Measurements from ENCODE around the gene FCER1A. TPM values are rescaled to one million over a fixed set of nuclear protein-coding genes. Genes with fewer than 3 reads are reported as not detected.

The FCER1A gene
- polyA plus RNA-seq (2012; ENCODE audit: insufficient read length, low read depth) = not detected

GRCh38 chr1:159302095-159302494 is at the start of gene FCER1A:
FCER1A (plus strand) TSS chr1:159302336; CDS start chr1:159302365, 29 bp downstream.
- TF ChIP-seq TAF1 (IDR thresholded peaks at IDR 0.05; ENCODE audit: borderline replicate concordance, insufficient read depth, low read length) (no peak), SIN3A (IDR thresholded peaks at IDR 0.05; ENCODE audit: borderline replicate concordance, insufficient read depth, low read length) (no peak), FOXP2 (optimal IDR thresholded peaks at IDR 0.05; ENCODE audit: borderline replicate concordance, extremely low read depth, extremely low read length, insufficient read depth) (no peak), REST (IDR thresholded peaks at IDR 0.05; ENCODE audit: insufficient read depth in 1 of 2, low read depth in 2 of 2, low read length in 2 of 2) (no peak), POLR2AphosphoS5 (IDR thresholded peaks at IDR 0.05; ENCODE audit: low read depth, low read length) (no peak)

- TF ChIP-seq REST (IDR thresholded peaks at IDR 0.05; ENCODE audit: insufficient read depth in 1 of 2, low read depth in 2 of 2, low read length in 2 of 2) (no peak), SIN3A (IDR thresholded peaks at IDR 0.05; ENCODE audit: borderline replicate concordance, insufficient read depth, low read length) (no peak), FOXP2 (optimal IDR thresholded peaks at IDR 0.05; ENCODE audit: borderline replicate concordance, extremely low read depth, extremely low read length, insufficient read depth) (no peak), POLR2AphosphoS5 (IDR thresholded peaks at IDR 0.05; ENCODE audit: low read depth, low read length) (no peak), TAF1 (IDR thresholded peaks at IDR 0.05; ENCODE audit: borderline replicate concordance, insufficient read depth, low read length) (no peak)
Observed at GRCh38 chr1:159261311-159261710, 40.8 kb upstream of the FCER1A start.

GRCh38 chr1:159261721-159262494 is 40.2 kb upstream of the FCER1A start:
- TF ChIP-seq TAF1 (IDR thresholded peaks at IDR 0.05; ENCODE audit: borderline replicate concordance, insufficient read depth, low read length) (no peak), POLR2AphosphoS5 (IDR thresholded peaks at IDR 0.05; ENCODE audit: low read depth, low read length) (no peak), SIN3A (IDR thresholded peaks at IDR 0.05; ENCODE audit: borderline replicate concordance, insufficient read depth, low read length) (no peak), FOXP2 (optimal IDR thresholded peaks at IDR 0.05; ENCODE audit: borderline replicate concordance, extremely low read depth, extremely low read length, insufficient read depth) (no peak), REST (IDR thresholded peaks at IDR 0.05; ENCODE audit: insufficient read depth in 1 of 2, low read depth in 2 of 2, low read length in 2 of 2) (no peak)

GRCh38 chr1:159266832-159267231 is 35.3 kb upstream of the FCER1A start:
- TF ChIP-seq FOXP2 (optimal IDR thresholded peaks at IDR 0.05; ENCODE audit: borderline replicate concordance, extremely low read depth, extremely low read length, insufficient read depth) (no peak), REST (IDR thresholded peaks at IDR 0.05; ENCODE audit: insufficient read depth in 1 of 2, low read depth in 2 of 2, low read length in 2 of 2) (no peak), TAF1 (IDR thresholded peaks at IDR 0.05; ENCODE audit: borderline replicate concordance, insufficient read depth, low read length) (no peak), SIN3A (IDR thresholded peaks at IDR 0.05; ENCODE audit: borderline replicate concordance, insufficient read depth, low read length) (no peak), POLR2AphosphoS5 (IDR thresholded peaks at IDR 0.05; ENCODE audit: low read depth, low read length) (no peak)

Measured in PFSK-1 (cell line).